Stomach (tissue), 4 donors: ENCODE data around the gene HSDL2.

Experiments used
- EP300 ChIP-seq: sonication (generic); formaldehyde crosslinking; IDR thresholded peaks from one replicate; pipeline ENCODE4 v1.6.1; 2017; ENCODE audit warnings: antibody characterized with exemption
- POLR2A ChIP-seq, 4 donors: fragments of 450-650 bp; IDR thresholded peaks; one replicate each; pipeline ENCODE4 v1.6.1; 2016; ENCODE audit warnings: antibody characterized with exemption in 4 of 4, control low read depth in 2 of 4, mild to moderate bottlenecking in 1 of 4, moderate library complexity in 1 of 4
- TF ChIP-seq, protein P1 (sequence below), 7 experiments: fragments of 450-650 bp in 4 of 7; fragments of 200-600 bp in 3 of 7; sonication (generic) in 3 of 7; IDR thresholded peaks; one replicate each; pipeline ENCODE4 v1.5.1; 2016 to 2019; ENCODE audit warnings: antibody characterized with exemption in 7 of 7, control low read depth in 2 of 7, mild to moderate bottlenecking in 1 of 7

DNA sequence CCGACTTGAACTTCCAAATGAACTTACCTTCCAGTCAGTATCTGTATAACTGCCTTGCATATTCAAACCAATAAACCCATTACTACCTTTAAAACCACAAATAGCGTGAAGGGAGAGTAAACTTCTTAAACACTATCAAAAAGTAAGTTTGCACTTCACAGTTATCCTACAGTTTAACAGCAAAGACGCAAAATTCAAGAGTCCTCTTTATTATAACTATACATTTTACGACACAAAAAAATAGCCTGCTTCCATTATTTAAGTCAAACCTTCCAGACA lies 48.3 kb upstream of the HSDL2 start:
- TF ChIP-seq, protein P1, sequence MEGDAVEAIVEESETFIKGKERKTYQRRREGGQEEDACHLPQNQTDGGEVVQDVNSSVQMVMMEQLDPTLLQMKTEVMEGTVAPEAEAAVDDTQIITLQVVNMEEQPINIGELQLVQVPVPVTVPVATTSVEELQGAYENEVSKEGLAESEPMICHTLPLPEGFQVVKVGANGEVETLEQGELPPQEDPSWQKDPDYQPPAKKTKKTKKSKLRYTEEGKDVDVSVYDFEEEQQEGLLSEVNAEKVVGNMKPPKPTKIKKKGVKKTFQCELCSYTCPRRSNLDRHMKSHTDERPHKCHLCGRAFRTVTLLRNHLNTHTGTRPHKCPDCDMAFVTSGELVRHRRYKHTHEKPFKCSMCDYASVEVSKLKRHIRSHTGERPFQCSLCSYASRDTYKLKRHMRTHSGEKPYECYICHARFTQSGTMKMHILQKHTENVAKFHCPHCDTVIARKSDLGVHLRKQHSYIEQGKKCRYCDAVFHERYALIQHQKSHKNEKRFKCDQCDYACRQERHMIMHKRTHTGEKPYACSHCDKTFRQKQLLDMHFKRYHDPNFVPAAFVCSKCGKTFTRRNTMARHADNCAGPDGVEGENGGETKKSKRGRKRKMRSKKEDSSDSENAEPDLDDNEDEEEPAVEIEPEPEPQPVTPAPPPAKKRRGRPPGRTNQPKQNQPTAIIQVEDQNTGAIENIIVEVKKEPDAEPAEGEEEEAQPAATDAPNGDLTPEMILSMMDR (IDR thresholded peaks at IDR 0.05), result no peak
- TF ChIP-seq POLR2A (IDR thresholded peaks at IDR 0.05), result no peak
- TF ChIP-seq EP300, result no peak
